Esophagus squamous epithelium (tissue), 5 donors: ENCODE results near the gene ANGPTL1. TPM values are rescaled to one million over a fixed set of nuclear protein-coding genes. Genes with fewer than 3 reads are reported as not detected.

ENCODE experiments used
- DNase-seq: peaks from one replicate; lab custom pipeline; 2025; lab: John Stamatoyannopoulos, UW
- H3K27ac ChIP-seq, 4 donors: fragments of 200-600 bp; sonication (generic); one replicate each; pipeline ENCODE4 v1.5.1; 2016 to 2019; ENCODE audit warnings: mild to moderate bottlenecking in 1 of 4
- H3K27me3 ChIP-seq, 4 donors: fragments of 200-600 bp; sonication (generic); 1 replicate in 3 of 4; 2 replicates in 1 of 4; pipeline versions ENCODE4 v1.5.1 to v1.6.0; 2017 to 2021; ENCODE audit warnings: antibody characterized with exemption in 1 of 4
- H3K36me3 ChIP-seq, 3 donors: fragments of 200-600 bp; sonication (generic); one replicate each; pipeline ENCODE4 v1.5.1; 2016 to 2019
- H3K4me1 ChIP-seq, 3 donors: fragments of 200-600 bp; sonication (generic); one replicate each; pipeline ENCODE4 v1.5.1; 2017 to 2019
- H3K4me3 ChIP-seq, 4 donors: fragments of 200-600 bp; sonication (generic); 1 replicate in 3 of 4; 2 replicates in 1 of 4; pipeline ENCODE4 v1.5.1; 2016 to 2019; ENCODE audit warnings: mild to moderate bottlenecking in 2 of 4, moderate library complexity in 1 of 4
- H3K9me3 ChIP-seq, 3 donors: fragments of 200-600 bp; sonication (generic); one replicate each; pipeline ENCODE4 v1.5.1; 2016 to 2019
- CTCF ChIP-seq, 6 experiments: fragments of 450-650 bp in 4 of 6; fragments of 200-600 bp in 2 of 6; sonication (generic) in 2 of 6; IDR thresholded peaks; one replicate each; pipeline ENCODE4 v1.5.1; 2016 to 2019; ENCODE audit warnings: antibody characterized with exemption in 6 of 6, mild to moderate bottlenecking in 4 of 6, moderate library complexity in 4 of 6
- POLR2A ChIP-seq, 4 donors: fragments of 450-650 bp; IDR thresholded peaks; one replicate each; pipeline ENCODE4 v1.6.1; 2017; ENCODE audit warnings: antibody characterized with exemption in 4 of 4, mild to moderate bottlenecking in 4 of 4, moderate library complexity in 3 of 4
- WGBS, 2 donors: methylation state at CpG; one replicate each; pipeline ENCODE4 v1.1.5; 2018; 5-methylcytosine and 5-hydroxymethylcytosine counted together
- intact Hi-C: fragments of 100-400 bp; cut with DNase I; formaldehyde crosslinking; loops from one replicate; pipeline ENCODE4 v1.15.0; 2022
- total RNA-seq, 4 donors: library from RNA; depleted of rRNA; stranded (reverse); fragments of >200 nt; gene quantifications; one replicate each; pipeline ENCODE4 v1.1.0, GENCODE V29; 2016
- donor health status: DM: yes; HTN: yes; CAD: no.

Gene ANGPTL1
- total RNA-seq, result 10 to 100 TPM in 2 of 4 donors, 1 to 10 TPM in 2; 1.4 to 61.6 (median 11.3) TPM

DNA sequence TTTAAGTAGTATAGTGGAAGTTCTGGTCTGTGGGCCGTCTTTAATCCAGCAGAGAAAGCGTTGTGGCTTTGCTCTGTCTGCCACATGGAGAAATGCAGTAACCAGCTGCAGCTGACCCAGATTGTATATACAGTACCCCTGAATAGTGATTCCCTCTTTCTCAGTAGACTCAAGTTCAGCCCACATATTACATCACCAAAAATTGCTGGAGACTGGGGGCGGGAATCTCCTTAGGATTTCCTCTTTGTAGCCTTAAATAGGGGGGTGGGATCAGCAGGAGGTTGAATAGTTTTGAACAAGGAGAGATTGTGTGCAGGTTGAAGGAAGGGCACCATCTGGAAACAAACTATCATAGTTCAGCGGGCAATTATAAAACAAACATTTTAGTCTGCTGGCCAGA, at the start of gene ANGPTL1:
TSS of gene ANGPTL1 (minus strand) at position 134 of the 400 bp plus-strand sequence. CDS start 5,301 bp downstream, outside the sequence.
- 55 to 62% methylated on average over 3 to 4 of the region's 4 CpGs for WGBS, 2 donors
- intact Hi-C loops, result no loop called here
- peak in 1 of 4 donors; percentile 47 for TF ChIP-seq POLR2A (IDR thresholded peaks at IDR 0.05)
- TF ChIP-seq CTCF (IDR thresholded peaks at IDR 0.05), result no peak

DNA sequence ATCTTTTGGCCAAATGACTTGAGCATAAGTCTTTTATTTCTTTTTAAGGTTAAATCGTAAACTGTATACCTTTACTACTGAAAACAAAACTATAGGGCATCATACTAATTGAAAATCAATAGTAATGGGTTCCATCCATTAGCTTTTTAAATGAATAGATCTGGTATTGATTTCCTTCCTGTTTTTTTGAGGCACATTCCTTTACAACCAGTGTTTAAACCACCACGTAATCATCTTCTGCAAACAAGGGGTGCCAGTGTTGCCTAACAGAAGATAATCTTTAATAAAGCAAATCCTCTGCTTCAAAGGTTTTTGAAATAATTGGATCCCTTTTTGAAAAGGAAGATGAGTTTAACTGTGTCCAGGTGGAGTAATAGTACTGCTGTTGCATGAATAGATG, 48.7 kb upstream of the ANGPTL1 start:
- intact Hi-C loops, result no loop called here
- 77 to 79% methylated on average over 2 of the region's 2 CpGs for WGBS, 2 donors
- peaks cover 0 to 22% (median 0%) of the 10 kb centered on the region in 3 donors for H3K36me3 ChIP-seq
- DNase-seq, result no peak
- no peaks in the 10 kb centered on the region for H3K27me3 ChIP-seq
- H3K27ac ChIP-seq, result peak overlapping the region in 1 of 4 donors; percentile 41
- H3K4me1 ChIP-seq, result peaks cover 0 to 9% (median 0%) of the 10 kb centered on the region in 3 donors
- H3K4me3 ChIP-seq, result no peak overlapping the region
- TF ChIP-seq POLR2A (IDR thresholded peaks at IDR 0.05), result no peak
- no peak for TF ChIP-seq CTCF (IDR thresholded peaks at IDR 0.05)
- no peaks in the 10 kb centered on the region for H3K9me3 ChIP-seq

More for the DNA sequence above, at the start of gene ANGPTL1:
- peaks cover 0 to 14% (median 0%) of the 10 kb centered on the region in 3 donors for H3K4me1 ChIP-seq
- H3K27ac ChIP-seq, result peak within 1 kb of the TSS; percentile 15 to 80 (median 68)
- no peak for DNase-seq
- peak within 1 kb of the TSS in 3 of 4 donors; percentile 35 to 57 (median 38) for H3K4me3 ChIP-seq
- no peaks in the 10 kb centered on the region for H3K9me3 ChIP-seq
- H3K36me3 ChIP-seq, result no peaks in the 10 kb centered on the region
- no peaks in the 10 kb centered on the region for H3K27me3 ChIP-seq

GRCh38 chr1:178918955-178919354, 48.1 kb upstream of the ANGPTL1 start:
- no peak for DNase-seq
- Histone ChIP-seq H3K4me3 (no peak overlapping the region), H3K4me1 (peaks cover 0 to 9% (median 0%) of the 10 kb centered on the region in 3 donors), H3K27me3 (no peaks in the 10 kb centered on the region), H3K9me3 (no peaks in the 10 kb centered on the region), H3K36me3 (peaks cover 0 to 28% (median 0%) of the 10 kb centered on the region in 3 donors), H3K27ac (peak overlapping the region in 2 of 4 donors; percentile 25 to 41)
- TF ChIP-seq CTCF (IDR thresholded peaks at IDR 0.05) (no peak), POLR2A (IDR thresholded peaks at IDR 0.05) (no peak)
- intact Hi-C loops, result no loop called here
- 77 to 80% methylated on average over 2 of the region's 2 CpGs for WGBS, 2 donors

- Histone ChIP-seq H3K27ac (peak overlapping the region in 2 of 4 donors; percentile 25 to 41), H3K36me3 (peaks cover 0 to 34% (median 0%) of the 10 kb centered on the region in 3 donors), H3K4me3 (no peak overlapping the region), H3K27me3 (no peaks in the 10 kb centered on the region), H3K4me1 (peaks cover 0 to 9% (median 0%) of the 10 kb centered on the region in 3 donors), H3K9me3 (no peaks in the 10 kb centered on the region)
- no peak for DNase-seq
- 57 to 81% methylated on average over 6 of the region's 6 CpGs for WGBS, 2 donors
- intact Hi-C loops, result no loop called here
- TF ChIP-seq CTCF (IDR thresholded peaks at IDR 0.05) (no peak), POLR2A (IDR thresholded peaks at IDR 0.05) (no peak)
Measured at GRCh38 chr1:178918308-178918707, 47.4 kb upstream of the ANGPTL1 start.

- no peak for DNase-seq
- no peak overlapping the region for H3K27ac ChIP-seq
- peaks cover 0 to 37% (median 0%) of the 10 kb centered on the region in 3 donors for H3K36me3 ChIP-seq
- 76 to 85% methylated on average over 5 of the region's 5 CpGs for WGBS, 2 donors
- no peak overlapping the region for H3K4me3 ChIP-seq
- H3K9me3 ChIP-seq, result no peaks in the 10 kb centered on the region
- no peaks in the 10 kb centered on the region for H3K27me3 ChIP-seq
- no peak for TF ChIP-seq POLR2A (IDR thresholded peaks at IDR 0.05)
- TF ChIP-seq CTCF (IDR thresholded peaks at IDR 0.05), result no peak
- H3K4me1 ChIP-seq, result peaks cover 0 to 9% (median 0%) of the 10 kb centered on the region in 3 donors
- intact Hi-C loops, result no loop called here
Measured at GRCh38 chr1:178916448-178917174, 45.7 kb upstream of the ANGPTL1 start.
